T-helper 2 cell treated with Interferon-gamma antibody and Interleukin-4, amounts not matched to agents 5 μg/mL and 100 μg/mL, for 36 hours (primary cell): ENCODE measurements around the gene LCE2D.
"Not testable (repeated sequence)": the region's sequence is repeated elsewhere in the genome, so short reads cannot be mapped to it uniquely, and the experiment has no call there.

Experiments used
- DNase-seq: peaks from one replicate; pipeline ENCODE4 v3.0.0; 2021; ENCODE audit warnings: low spot score
- H3K27ac Mint-ChIP-seq: one replicate; pipeline ENCODE4 v1.8.0; 2021; ENCODE audit warnings: mild to moderate bottlenecking, mixed read lengths
- H3K27me3 Mint-ChIP-seq: one replicate; pipeline ENCODE4 v1.8.0; 2021; ENCODE audit warnings: low read depth, mixed read lengths
- H3K36me3 Mint-ChIP-seq: one replicate; pipeline ENCODE4 v1.8.0; 2021; ENCODE audit warnings: low read depth, mixed read lengths
- H3K4me1 Mint-ChIP-seq: one replicate; pipeline ENCODE4 v1.8.0; 2021; ENCODE audit warnings: low read depth, mixed read lengths
- H3K4me3 Mint-ChIP-seq: one replicate; pipeline ENCODE4 v1.8.0; 2022; ENCODE audit warnings: mild to moderate bottlenecking, moderate library complexity, mixed read lengths
- H3K9me3 Mint-ChIP-seq: one replicate; pipeline ENCODE4 v1.8.0; 2021; ENCODE audit warnings: mixed read lengths

LCE2D gene

GRCh38 chr1:152666171-152666570 lies 3.0 kb downstream of the LCE2D start:
- DNase-seq, H3K27ac Mint-ChIP-seq, H3K27me3 Mint-ChIP-seq, H3K36me3 Mint-ChIP-seq, H3K9me3 Mint-ChIP-seq, H3K4me3 Mint-ChIP-seq, H3K4me1 Mint-ChIP-seq: not testable (repeated sequence)

GRCh38 chr1:152667648-152668047 lies 4.5 kb downstream of the LCE2D start:
- no peaks in the 10 kb centered on the region for H3K9me3 Mint-ChIP-seq
- DNase-seq, result no peak
- H3K4me1 Mint-ChIP-seq, result no peaks in the 10 kb centered on the region

GRCh38 chr1:152673016-152673415 lies 9.8 kb downstream of the LCE2D start:
- Mint-ChIP-seq H3K9me3 (no peaks in the 10 kb centered on the region), H3K27me3 (peaks cover 4% of the 10 kb centered on the region), H3K36me3 (no peaks in the 10 kb centered on the region), H3K27ac (no peak overlapping the region), H3K4me1 (no peaks in the 10 kb centered on the region), H3K4me3 (no peak overlapping the region)
- no peak for DNase-seq

More at GRCh38 chr1:152667648-152668047, 4.5 kb downstream of the LCE2D start:
- peaks cover 2% of the 10 kb centered on the region for H3K27me3 Mint-ChIP-seq
- no peak overlapping the region for H3K4me3 Mint-ChIP-seq
- H3K27ac Mint-ChIP-seq, result no peak overlapping the region
- H3K36me3 Mint-ChIP-seq, result no peaks in the 10 kb centered on the region

- H3K4me3 Mint-ChIP-seq, H3K27ac Mint-ChIP-seq, H3K27me3 Mint-ChIP-seq, H3K36me3 Mint-ChIP-seq, H3K9me3 Mint-ChIP-seq, H3K4me1 Mint-ChIP-seq, DNase-seq: not testable (repeated sequence)
Observed at GRCh38 chr1:152674983-152675382, 11.8 kb downstream of the LCE2D start, which contains the start of gene LCE2C. TSS of gene LCE2C (plus strand) at chr1:152675279. CDS start at chr1:152676016, 737 bp downstream.

- peaks cover 4% of the 10 kb centered on the region for H3K27me3 Mint-ChIP-seq
- H3K4me1 Mint-ChIP-seq, result no peaks in the 10 kb centered on the region
- DNase-seq, result no peak
Observed at GRCh38 chr1:152679459-152679858, 16.3 kb downstream of the LCE2D start.

GRCh38 chr1:152681616-152682015 lies 18.4 kb downstream of the LCE2D start:
- no peak overlapping the region for H3K4me3 Mint-ChIP-seq
- DNase-seq, result no peak
- no peaks in the 10 kb centered on the region for H3K36me3 Mint-ChIP-seq
- H3K4me1 Mint-ChIP-seq, result no peaks in the 10 kb centered on the region
- H3K9me3 Mint-ChIP-seq, result no peaks in the 10 kb centered on the region
- H3K27me3 Mint-ChIP-seq, result peaks cover 4% of the 10 kb centered on the region
- no peak overlapping the region for H3K27ac Mint-ChIP-seq

More at GRCh38 chr1:152679459-152679858, 16.3 kb downstream of the LCE2D start:
- Mint-ChIP-seq H3K4me3 (no peak overlapping the region), H3K36me3 (no peaks in the 10 kb centered on the region), H3K27ac (no peak overlapping the region), H3K9me3 (no peaks in the 10 kb centered on the region)

- Mint-ChIP-seq H3K27ac (no peak overlapping the region), H3K36me3 (no peaks in the 10 kb centered on the region), H3K4me1 (no peaks in the 10 kb centered on the region), H3K9me3 (no peaks in the 10 kb centered on the region), H3K27me3 (peaks cover 2% of the 10 kb centered on the region), H3K4me3 (no peak overlapping the region)
- no peak for DNase-seq
Observed at GRCh38 chr1:152683846-152684245, 20.7 kb downstream of the LCE2D start.

- H3K4me3 Mint-ChIP-seq, H3K9me3 Mint-ChIP-seq, H3K36me3 Mint-ChIP-seq, H3K27me3 Mint-ChIP-seq, H3K4me1 Mint-ChIP-seq, DNase-seq, H3K27ac Mint-ChIP-seq: not testable (repeated sequence)
Observed at GRCh38 chr1:152685823-152686222, 22.6 kb downstream of the LCE2D start, which contains the start of gene LCE2B. TSS of gene LCE2B (plus strand) at chr1:152686123. CDS start at chr1:152686844, 721 bp downstream.

GRCh38 chr1:152697701-152698600 lies 34.8 kb downstream of the LCE2D start, which contains the start of gene LCE2A:
TSS of gene LCE2A (plus strand) at chr1:152698345. CDS start at chr1:152698902, 557 bp downstream.
- no peak for DNase-seq
- peaks cover 3% of the 10 kb centered on the region for H3K27me3 Mint-ChIP-seq
- peaks cover 1% of the 10 kb centered on the region for H3K9me3 Mint-ChIP-seq
- H3K4me3 Mint-ChIP-seq, result no peak within 1 kb of the TSS
- no peaks in the 10 kb centered on the region for H3K4me1 Mint-ChIP-seq
- no peaks in the 10 kb centered on the region for H3K36me3 Mint-ChIP-seq
- H3K27ac Mint-ChIP-seq, result no peak within 1 kb of the TSS

- no peaks in the 10 kb centered on the region for H3K4me1 Mint-ChIP-seq
- no peaks in the 10 kb centered on the region for H3K36me3 Mint-ChIP-seq
- no peak overlapping the region for H3K4me3 Mint-ChIP-seq
- H3K27ac Mint-ChIP-seq, result no peak overlapping the region
- DNase-seq, result no peak
- H3K9me3 Mint-ChIP-seq, result no peaks in the 10 kb centered on the region
- H3K27me3 Mint-ChIP-seq, result peaks cover 8% of the 10 kb centered on the region
Observed at GRCh38 chr1:152699746-152700145, 36.6 kb downstream of the LCE2D start.

GRCh38 chr1:152707860-152708259 lies 44.7 kb downstream of the LCE2D start, which contains the start of gene LCE4A:
TSS of gene LCE4A (plus strand) at chr1:152708160. CDS start at chr1:152709076, 916 bp downstream.
- Mint-ChIP-seq H3K9me3 (no peaks in the 10 kb centered on the region), H3K27ac (no peak within 1 kb of the TSS), H3K36me3 (no peaks in the 10 kb centered on the region), H3K27me3 (peaks cover 19% of the 10 kb centered on the region), H3K4me3 (no peak within 1 kb of the TSS), H3K4me1 (no peaks in the 10 kb centered on the region)
- DNase-seq, result no peak
